Measurements from ENCODE around the gene TMTC1.

TMTC1 gene

GRCh38 chr12:29707846-29708245 is 75.9 kb downstream of the TMTC1 start:
- no peak for TF ChIP-seq CTCF (IDR thresholded peaks at IDR 0.05; ENCODE audit: control insufficient read depth, extremely low read depth, insufficient read depth)
- no peak overlapping the region for H3K4me3 ChIP-seq (ENCODE audit: low read depth, low read length)
- no peak for DNase-seq (ENCODE audit: low read depth)

GRCh38 chr12:29706311-29706710 is 77.4 kb downstream of the TMTC1 start:
- no peak for DNase-seq (ENCODE audit: low read depth)
- TF ChIP-seq CTCF (IDR thresholded peaks at IDR 0.05; ENCODE audit: control insufficient read depth, extremely low read depth, insufficient read depth), result no peak
- H3K4me3 ChIP-seq (ENCODE audit: low read depth, low read length), result no peak overlapping the region

- TF ChIP-seq CTCF (IDR thresholded peaks at IDR 0.05; ENCODE audit: control insufficient read depth, extremely low read depth, insufficient read depth), result no peak
- DNase-seq (ENCODE audit: low read depth), result no peak
- no peak overlapping the region for H3K4me3 ChIP-seq (ENCODE audit: low read depth, low read length)
These were observed 80.2 kb downstream of the TMTC1 start for GRCh38 chr12:29703528-29703927.

GRCh38 chr12:29702972-29703371 is 80.8 kb downstream of the TMTC1 start:
- no peak for DNase-seq (ENCODE audit: low read depth)
- H3K4me3 ChIP-seq (ENCODE audit: low read depth, low read length), result no peak overlapping the region
- no peak for TF ChIP-seq CTCF (IDR thresholded peaks at IDR 0.05; ENCODE audit: control insufficient read depth, extremely low read depth, insufficient read depth)

GRCh38 chr12:29702222-29702621 is 81.5 kb downstream of the TMTC1 start:
- TF ChIP-seq CTCF (IDR thresholded peaks at IDR 0.05; ENCODE audit: control insufficient read depth, extremely low read depth, insufficient read depth), result no peak
- H3K4me3 ChIP-seq (ENCODE audit: low read depth, low read length), result no peak overlapping the region
- DNase-seq (ENCODE audit: low read depth), result no peak

GRCh38 chr12:29700761-29701481 is 82.8 kb downstream of the TMTC1 start:
- H3K4me3 ChIP-seq (ENCODE audit: low read depth, low read length), result no peak overlapping the region
- no peak for TF ChIP-seq CTCF (IDR thresholded peaks at IDR 0.05; ENCODE audit: control insufficient read depth, extremely low read depth, insufficient read depth)
- no peak for DNase-seq (ENCODE audit: low read depth)

DNA sequence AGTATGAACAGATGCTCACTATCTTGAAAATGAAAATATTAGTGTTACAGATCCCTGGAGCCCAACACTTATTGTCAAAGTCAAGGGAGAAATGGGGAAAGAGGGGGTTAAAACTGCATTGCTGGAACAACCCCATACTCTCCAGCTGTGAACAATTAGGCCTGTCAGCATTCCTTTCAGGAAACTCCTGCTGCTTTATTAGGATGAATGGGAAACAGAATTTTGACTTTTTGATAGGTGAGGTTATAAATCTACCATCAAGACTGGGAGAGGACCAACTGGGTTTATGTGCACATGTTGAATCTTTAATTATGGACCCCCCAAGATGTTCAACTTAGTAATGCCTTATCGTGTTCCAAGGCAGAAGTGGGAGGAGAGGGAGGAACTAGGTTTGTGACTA is 85.0 kb downstream of the TMTC1 start:
- H3K4me3 ChIP-seq (ENCODE audit: low read depth, low read length), result no peak overlapping the region
- TF ChIP-seq CTCF (IDR thresholded peaks at IDR 0.05; ENCODE audit: control insufficient read depth, extremely low read depth, insufficient read depth), result no peak
- no peak for DNase-seq (ENCODE audit: low read depth)

Data from LNCaP clone FGC (cell line).